ENCODE results near the gene RAB40B.

Gene RAB40B

GRCh38 chr17:82691714-82692113 is 6.8 kb downstream of the RAB40B start:
- DNase-seq = no peak

GRCh38 chr17:82690786-82691489 is 7.6 kb downstream of the RAB40B start:
- no peak for DNase-seq

GRCh38 chr17:82689077-82689476 is 9.4 kb downstream of the RAB40B start:
- DNase-seq = no peak

GRCh38 chr17:82687871-82688270 is 10.6 kb downstream of the RAB40B start:
- DNase-seq = no peak

GRCh38 chr17:82687375-82687861 is 11.1 kb downstream of the RAB40B start:
- no peak for DNase-seq

- no peak for DNase-seq
Observed at GRCh38 chr17:82686366-82687324, 11.9 kb downstream of the RAB40B start.

- no peak for DNase-seq
Observed at GRCh38 chr17:82685291-82685690, 13.2 kb downstream of the RAB40B start.

GRCh38 chr17:82684228-82684841 is 14.2 kb downstream of the RAB40B start:
- no peak for DNase-seq

- DNase-seq = no peak
Observed at GRCh38 chr17:82683534-82683933, 15.0 kb downstream of the RAB40B start.

GRCh38 chr17:82681547-82681946 is 17.0 kb downstream of the RAB40B start:
- no peak for DNase-seq

- no peak for DNase-seq
Observed at GRCh38 chr17:82679586-82680465, 18.7 kb downstream of the RAB40B start.

GRCh38 chr17:82678265-82678891 is 20.1 kb downstream of the RAB40B start:
- DNase-seq = no peak

GRCh38 chr17:82677353-82677925 is 21.1 kb downstream of the RAB40B start:
- DNase-seq = no peak

GRCh38 chr17:82675476-82676245 is 22.8 kb downstream of the RAB40B start:
- no peak for DNase-seq

GRCh38 chr17:82674656-82675475 is 23.6 kb downstream of the RAB40B start:
- DNase-seq = no peak

GRCh38 chr17:82670661-82671450 is 27.6 kb downstream of the RAB40B start:
- no peak for DNase-seq

GRCh38 chr17:82668631-82669099 is 29.8 kb downstream of the RAB40B start:
- DNase-seq = no peak

- no peak for DNase-seq
Observed at GRCh38 chr17:82668024-82668630, 30.4 kb downstream of the RAB40B start.
